GM12872 (cell line): ENCODE results near the gene CNNM4.
A peak's percentile ranks its signal among the peaks of the same experiment; 100 is the strongest.

Experiments used
- TF ChIP-seq, protein P1 (sequence below): IDR thresholded peaks from 3 replicates; pipeline ENCODE4 v1.5.1; 2011; ENCODE audit warnings: low read depth, mild to moderate bottlenecking, low read length, moderate library complexity; ENCODE audit not compliant: insufficient read depth

The CNNM4 gene

DNA sequence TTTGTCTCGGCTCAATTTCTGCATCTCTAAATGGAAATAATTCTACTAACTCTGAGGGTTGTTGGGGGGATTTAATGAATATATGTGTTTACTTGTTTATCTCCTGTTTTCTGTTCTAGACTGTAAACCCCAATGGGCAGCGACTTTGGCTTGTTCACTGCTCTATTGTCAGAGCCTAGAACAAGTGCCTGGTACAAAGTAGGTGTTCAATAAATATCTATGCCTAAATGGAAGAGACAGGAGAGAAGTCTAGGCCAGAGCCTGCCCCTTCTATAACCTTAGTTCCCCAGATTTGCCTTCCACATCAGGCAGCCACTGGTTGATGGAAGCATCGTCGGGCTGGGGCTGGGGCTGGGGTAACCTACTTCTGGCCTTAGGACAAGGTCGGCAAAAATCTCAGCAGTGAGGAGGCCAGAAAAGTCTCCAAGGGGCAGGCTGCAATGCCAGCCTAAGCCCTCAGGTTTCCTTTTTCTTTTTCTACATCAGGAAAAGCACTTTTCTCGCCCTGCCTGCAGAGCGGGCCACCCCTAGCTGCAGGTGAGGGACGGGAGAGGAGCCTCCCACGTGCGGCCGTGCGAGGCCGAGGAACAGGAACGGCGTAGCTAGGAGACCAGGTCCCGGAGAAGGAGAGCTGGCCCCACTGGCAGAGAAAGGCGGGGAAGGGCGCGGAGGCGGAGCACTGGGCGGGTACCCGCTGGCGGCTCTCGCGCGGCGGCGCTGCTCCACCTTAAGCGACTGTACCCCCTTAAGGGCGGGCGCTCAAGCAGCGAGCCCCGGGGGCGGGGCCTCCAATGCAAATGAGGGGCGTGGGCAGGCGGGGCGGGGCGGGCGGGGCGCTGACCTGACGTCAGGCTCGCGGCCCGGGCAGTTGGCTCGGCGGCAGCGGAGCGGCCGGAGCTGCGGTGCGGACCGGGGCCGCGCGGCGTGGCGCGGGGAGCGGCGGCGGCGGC, at the start of gene CNNM4:
Gene CNNM4 (plus strand): TSS at position 867 of the 950 bp plus-strand sequence. CDS start 98 bp downstream, outside the sequence.
- TF ChIP-seq, protein P1, sequence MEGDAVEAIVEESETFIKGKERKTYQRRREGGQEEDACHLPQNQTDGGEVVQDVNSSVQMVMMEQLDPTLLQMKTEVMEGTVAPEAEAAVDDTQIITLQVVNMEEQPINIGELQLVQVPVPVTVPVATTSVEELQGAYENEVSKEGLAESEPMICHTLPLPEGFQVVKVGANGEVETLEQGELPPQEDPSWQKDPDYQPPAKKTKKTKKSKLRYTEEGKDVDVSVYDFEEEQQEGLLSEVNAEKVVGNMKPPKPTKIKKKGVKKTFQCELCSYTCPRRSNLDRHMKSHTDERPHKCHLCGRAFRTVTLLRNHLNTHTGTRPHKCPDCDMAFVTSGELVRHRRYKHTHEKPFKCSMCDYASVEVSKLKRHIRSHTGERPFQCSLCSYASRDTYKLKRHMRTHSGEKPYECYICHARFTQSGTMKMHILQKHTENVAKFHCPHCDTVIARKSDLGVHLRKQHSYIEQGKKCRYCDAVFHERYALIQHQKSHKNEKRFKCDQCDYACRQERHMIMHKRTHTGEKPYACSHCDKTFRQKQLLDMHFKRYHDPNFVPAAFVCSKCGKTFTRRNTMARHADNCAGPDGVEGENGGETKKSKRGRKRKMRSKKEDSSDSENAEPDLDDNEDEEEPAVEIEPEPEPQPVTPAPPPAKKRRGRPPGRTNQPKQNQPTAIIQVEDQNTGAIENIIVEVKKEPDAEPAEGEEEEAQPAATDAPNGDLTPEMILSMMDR: 0 out of 3 replicates have a peak, but pooled peaks have one; percentile 5

DNA sequence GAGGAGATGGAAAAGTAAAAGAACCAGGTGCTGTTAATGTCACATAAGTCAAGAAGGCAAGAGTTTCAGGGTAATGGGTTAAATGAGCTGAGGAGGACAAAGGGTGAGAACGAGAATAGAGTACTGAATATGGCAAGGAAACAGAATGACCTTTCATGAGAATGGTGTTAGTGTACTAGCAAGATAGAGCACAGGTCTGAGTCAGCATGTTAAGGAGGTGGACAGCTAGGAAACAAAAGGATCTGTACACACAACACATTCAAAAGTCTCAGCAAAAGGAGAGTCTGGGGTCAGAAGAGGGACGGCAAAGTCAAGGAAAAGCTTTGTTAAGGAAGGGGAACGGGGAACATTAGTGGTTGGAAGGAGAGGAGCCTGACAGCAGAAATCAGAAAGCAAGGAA, 49.7 kb upstream of the CNNM4 start:
- TF ChIP-seq, protein P1: no peak

DNA sequence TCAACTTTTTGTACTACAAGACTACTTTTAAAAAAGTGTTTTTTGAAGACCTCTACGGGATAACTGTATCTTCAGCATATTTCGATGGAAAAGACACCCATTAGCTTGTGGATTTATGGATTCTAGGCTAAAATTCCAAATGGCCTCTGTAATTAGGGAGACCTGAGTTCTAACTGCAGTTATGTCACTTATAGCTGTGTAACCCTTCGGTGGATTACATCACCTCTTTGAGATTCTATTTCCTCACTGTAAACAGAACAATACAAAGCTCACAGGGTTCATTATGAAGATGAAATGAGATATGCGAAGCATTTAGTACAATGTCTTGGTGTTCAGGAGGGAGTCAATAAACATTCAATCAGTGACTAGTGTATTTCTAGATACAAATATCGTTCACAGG, 45.0 kb upstream of the CNNM4 start:
- TF ChIP-seq, protein P1: no peak

DNA sequence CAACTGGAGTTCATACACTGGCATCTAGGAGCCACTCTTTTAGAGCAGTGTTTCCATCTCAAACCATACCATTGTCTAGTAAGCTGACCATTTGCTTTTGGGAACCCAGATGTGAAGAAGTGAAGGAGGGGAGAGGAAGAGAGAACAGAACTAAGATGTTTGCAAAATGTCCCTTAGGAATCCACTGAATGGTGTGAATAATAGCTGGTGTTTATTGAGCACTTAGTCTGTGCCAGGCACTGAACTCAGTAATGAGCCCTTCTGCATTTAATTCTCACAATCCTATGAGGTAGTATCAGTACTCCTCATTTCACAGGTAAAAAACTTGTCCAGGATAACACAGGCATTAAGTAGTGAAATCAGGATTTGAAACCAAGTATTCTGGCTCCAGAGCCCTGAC, 44.3 kb upstream of the CNNM4 start:
- TF ChIP-seq, protein P1: no peak

DNA sequence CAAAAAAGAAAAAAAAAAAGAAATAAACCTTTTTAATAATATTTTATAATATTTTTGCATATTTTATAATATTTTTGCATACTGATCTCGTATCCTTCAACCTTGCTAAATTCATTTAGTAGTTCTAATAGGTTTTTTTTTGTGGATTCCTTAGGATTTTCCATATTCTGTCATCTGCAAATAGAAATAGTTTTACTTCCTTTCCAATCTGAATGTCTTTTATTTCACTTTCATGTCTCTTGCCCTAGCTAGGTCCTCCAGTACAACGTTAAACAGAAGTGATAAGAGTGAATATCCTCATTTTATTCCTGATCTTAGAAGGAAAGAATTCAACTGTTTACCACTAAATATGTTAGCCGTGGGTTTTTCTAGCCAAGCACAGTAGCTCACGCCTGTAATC, 34.6 kb upstream of the CNNM4 start:
- TF ChIP-seq, protein P1: no peak

DNA sequence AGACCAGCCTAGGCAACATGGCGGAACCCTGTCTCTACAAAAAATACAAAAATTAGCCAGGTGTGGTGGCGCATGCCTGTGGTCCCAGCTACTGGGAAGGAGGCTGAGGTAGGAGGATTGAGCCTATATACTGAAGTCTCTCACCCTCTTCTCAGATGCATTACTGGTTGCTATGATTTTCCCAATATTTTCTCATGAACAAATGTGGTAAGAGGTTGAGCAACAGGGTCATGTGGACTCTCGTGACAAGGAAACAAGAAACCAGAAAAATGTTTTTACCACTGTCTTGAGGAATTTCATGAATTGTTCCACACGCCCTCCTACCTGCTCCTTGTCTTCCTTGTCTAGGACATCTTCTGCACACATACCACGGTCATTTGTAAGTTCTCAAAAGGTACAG, 33.3 kb upstream of the CNNM4 start:
- TF ChIP-seq, protein P1: no peak

DNA sequence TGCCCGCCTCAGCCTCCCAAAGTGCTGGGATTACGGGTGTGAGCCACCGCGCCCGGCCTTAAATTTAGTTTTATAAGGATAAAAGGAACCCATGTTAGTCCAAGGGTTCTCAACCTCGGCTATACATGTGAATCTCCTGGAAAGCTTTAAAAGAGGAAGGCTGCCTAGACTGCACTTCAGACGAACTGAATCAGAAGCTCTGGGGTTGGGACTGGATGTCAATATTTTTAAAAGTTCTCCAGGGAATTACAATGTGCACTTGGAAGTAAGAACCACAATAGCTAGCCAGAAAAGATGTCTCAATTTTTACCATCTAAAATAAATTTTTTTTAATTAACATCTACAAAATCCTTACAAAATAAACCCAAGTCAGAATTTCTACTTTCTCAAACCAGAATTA, 31.0 kb upstream of the CNNM4 start:
- TF ChIP-seq, protein P1: no peak
